Cardiac muscle cell (in vitro differentiated cells and primary cell): Measurements from ENCODE around the gene ANKRD55. TPM values are rescaled to one million over a fixed set of nuclear protein-coding genes. Genes with fewer than 3 reads are reported as not detected.

Experiments used
- DNase-seq, 2 donors: peaks; one replicate each; pipeline versions ENCODE4 v3.0.0 to v3.0.0-alpha.2; 2010 to 2017; ENCODE audit warnings: low read depth in 1 of 2, low spot score in 1 of 2
- H3K27ac ChIP-seq: fragments of 200-600 bp; sonication (generic); 2 replicates; pipeline ENCODE4 v1.5.1; 2016
- H3K27me3 ChIP-seq: fragments of 200-600 bp; sonication (generic); 2 replicates; pipeline ENCODE4 v1.6.0; 2016; ENCODE audit warnings: control low read depth
- H3K36me3 ChIP-seq: fragments of 200-600 bp; sonication (generic); 2 replicates; pipeline ENCODE4 v1.5.1; 2016; ENCODE audit warnings: control low read depth
- H3K4me1 ChIP-seq: fragments of 200-600 bp; sonication (generic); 2 replicates; pipeline ENCODE4 v1.8.1; 2017; ENCODE audit warnings: low read depth, mild to moderate bottlenecking, mixed run types
- H3K4me3 ChIP-seq: fragments of 200-600 bp; sonication (generic); 2 replicates; pipeline ENCODE4 v1.5.1; 2016; ENCODE audit warnings: mild to moderate bottlenecking
- H3K9me3 ChIP-seq: fragments of 200-600 bp; sonication (generic); 2 replicates; pipeline ENCODE4 v1.5.1; 2017; ENCODE audit warnings: low read depth, mild to moderate bottlenecking, control low read depth
- polyA plus RNA-seq: library from polyadenylated mRNA; unstranded; fragments of >200 nt; fragmentation: Nextera tagmentation; extraction: Ambion mirVana; gene quantifications from 2 replicates; pipeline ENCODE4 v1.2.1, GENCODE V29; 2016
- total RNA-seq: library from RNA; depleted of rRNA; stranded (reverse); fragments of >200 nt; gene quantifications from 2 replicates; pipeline ENCODE4 v1.2.3, GENCODE V29; 2016
- TF ChIP-seq, protein P1 (sequence below): IDR thresholded peaks from 2 replicates; pipeline ENCODE4 v1.5.1; 2012; ENCODE audit warnings: low read depth, mild to moderate bottlenecking, low read length

Gene ANKRD55
- total and polyA plus RNA-seq, 2 experiments from 2014 or later = 0.28 TPM; not detected in 1

DNA sequence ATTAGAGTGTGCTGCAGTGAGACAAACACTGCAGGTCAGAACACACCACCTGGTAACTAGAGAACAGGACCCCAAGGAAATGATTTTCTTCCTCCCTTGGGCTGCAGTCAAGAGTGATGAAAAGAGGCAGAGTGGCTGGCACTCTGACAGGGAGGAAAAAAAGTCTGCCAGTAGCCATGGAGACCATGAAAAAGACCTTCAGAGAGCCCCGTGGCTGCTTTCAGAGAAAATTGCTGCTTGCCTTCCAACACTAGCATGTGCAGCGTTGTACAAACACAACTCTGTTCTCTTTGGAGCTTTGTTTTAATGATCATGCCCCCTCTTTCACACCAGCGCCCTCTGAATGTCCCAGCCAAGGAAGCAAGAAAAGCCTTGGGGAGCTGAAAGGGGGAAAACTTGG lies 68.8 kb downstream of the ANKRD55 start:
- Histone ChIP-seq H3K27me3 (no peaks in the 10 kb centered on the region), H3K27ac (no peak overlapping the region), H3K9me3 (no peaks in the 10 kb centered on the region), H3K36me3 (no peaks in the 10 kb centered on the region), H3K4me1 (peaks cover 6% of the 10 kb centered on the region), H3K4me3 (no peak overlapping the region)
- peak in 1 of 2 donors; percentile 75 for DNase-seq
- TF ChIP-seq, protein P1, sequence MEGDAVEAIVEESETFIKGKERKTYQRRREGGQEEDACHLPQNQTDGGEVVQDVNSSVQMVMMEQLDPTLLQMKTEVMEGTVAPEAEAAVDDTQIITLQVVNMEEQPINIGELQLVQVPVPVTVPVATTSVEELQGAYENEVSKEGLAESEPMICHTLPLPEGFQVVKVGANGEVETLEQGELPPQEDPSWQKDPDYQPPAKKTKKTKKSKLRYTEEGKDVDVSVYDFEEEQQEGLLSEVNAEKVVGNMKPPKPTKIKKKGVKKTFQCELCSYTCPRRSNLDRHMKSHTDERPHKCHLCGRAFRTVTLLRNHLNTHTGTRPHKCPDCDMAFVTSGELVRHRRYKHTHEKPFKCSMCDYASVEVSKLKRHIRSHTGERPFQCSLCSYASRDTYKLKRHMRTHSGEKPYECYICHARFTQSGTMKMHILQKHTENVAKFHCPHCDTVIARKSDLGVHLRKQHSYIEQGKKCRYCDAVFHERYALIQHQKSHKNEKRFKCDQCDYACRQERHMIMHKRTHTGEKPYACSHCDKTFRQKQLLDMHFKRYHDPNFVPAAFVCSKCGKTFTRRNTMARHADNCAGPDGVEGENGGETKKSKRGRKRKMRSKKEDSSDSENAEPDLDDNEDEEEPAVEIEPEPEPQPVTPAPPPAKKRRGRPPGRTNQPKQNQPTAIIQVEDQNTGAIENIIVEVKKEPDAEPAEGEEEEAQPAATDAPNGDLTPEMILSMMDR = no peak

GRCh38 chr5:56161927-56162326 lies 71.2 kb downstream of the ANKRD55 start:
- Histone ChIP-seq H3K4me3 (no peak overlapping the region), H3K9me3 (no peaks in the 10 kb centered on the region), H3K36me3 (no peaks in the 10 kb centered on the region), H3K27ac (no peak overlapping the region), H3K27me3 (no peaks in the 10 kb centered on the region), H3K4me1 (peaks cover 17% of the 10 kb centered on the region)
- TF ChIP-seq, protein P1 = no peak
- no peak for DNase-seq

- H3K27ac ChIP-seq = no peak overlapping the region
- H3K9me3 ChIP-seq = no peaks in the 10 kb centered on the region
- H3K36me3 ChIP-seq = no peaks in the 10 kb centered on the region
- no peaks in the 10 kb centered on the region for H3K27me3 ChIP-seq
- peaks cover 22% of the 10 kb centered on the region for H3K4me1 ChIP-seq
- no peak overlapping the region for H3K4me3 ChIP-seq
- no peak for DNase-seq
- TF ChIP-seq, protein P1 = no peak
These were observed 71.7 kb downstream of the ANKRD55 start for GRCh38 chr5:56161439-56161823.

GRCh38 chr5:56160723-56161438 lies 72.2 kb downstream of the ANKRD55 start:
- TF ChIP-seq, protein P1 = no peak
- no peak overlapping the region for H3K27ac ChIP-seq
- H3K4me3 ChIP-seq = no peak overlapping the region
- H3K36me3 ChIP-seq = no peaks in the 10 kb centered on the region
- no peaks in the 10 kb centered on the region for H3K9me3 ChIP-seq
- no peak for DNase-seq
- H3K4me1 ChIP-seq = peaks cover 27% of the 10 kb centered on the region
- H3K27me3 ChIP-seq = no peaks in the 10 kb centered on the region

DNA sequence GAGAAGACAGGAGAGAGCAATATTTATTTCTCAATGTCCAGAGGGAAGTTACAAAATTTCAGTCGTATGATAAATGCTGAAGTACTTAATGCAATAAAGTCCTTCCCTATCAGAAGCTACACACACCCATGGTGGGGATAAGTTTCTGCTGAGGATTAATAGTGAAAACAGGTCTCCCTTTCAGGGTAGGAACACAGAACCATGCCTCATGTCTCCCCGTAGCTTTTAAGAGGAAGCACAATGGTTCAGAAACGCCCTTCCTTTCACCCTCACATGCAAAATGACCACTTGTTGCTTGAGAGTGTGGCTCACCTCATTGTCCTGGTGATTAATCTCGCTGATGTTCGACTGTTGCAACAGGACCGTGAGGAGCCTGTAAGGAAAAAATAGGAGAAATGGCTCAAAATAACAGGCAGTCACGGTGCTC lies 73.6 kb downstream of the ANKRD55 start:
- peak in 1 of 2 donors; percentile 38 for DNase-seq
- peaks cover 29% of the 10 kb centered on the region for H3K4me1 ChIP-seq
- TF ChIP-seq, protein P1 = no peak
- no peaks in the 10 kb centered on the region for H3K27me3 ChIP-seq
- no peak overlapping the region for H3K4me3 ChIP-seq
- H3K9me3 ChIP-seq = no peaks in the 10 kb centered on the region
- no peaks in the 10 kb centered on the region for H3K36me3 ChIP-seq
- no peak overlapping the region for H3K27ac ChIP-seq
